GM21529 (cell line): ENCODE measurements around the gene ASS1.

Source experiments
- ATAC-seq: cut with Tn5 transposase; IDR thresholded peaks from one replicate; pipeline ENCODE4 v1.9.1; 2021; ENCODE audit not compliant: unreplicated experiment

ASS1 gene

DNA sequence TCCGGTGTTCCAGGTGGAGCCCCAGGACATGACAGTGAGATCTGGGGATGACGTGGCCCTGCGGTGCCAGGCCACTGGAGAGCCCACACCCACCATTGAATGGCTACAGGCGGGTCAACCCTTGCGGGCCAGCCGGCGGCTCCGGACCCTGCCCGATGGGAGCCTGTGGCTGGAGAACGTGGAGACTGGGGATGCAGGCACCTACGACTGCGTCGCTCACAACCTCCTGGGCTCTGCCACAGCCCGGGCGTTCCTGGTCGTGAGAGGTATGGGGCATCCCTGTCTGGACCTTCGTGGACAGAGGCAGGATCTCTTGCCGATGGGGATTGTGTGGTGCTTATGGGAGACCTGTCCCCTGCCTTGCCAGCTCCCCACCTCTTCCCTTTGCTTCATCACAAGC lies 26.0 kb upstream of the ASS1 start:
- ATAC-seq, result no peak

DNA sequence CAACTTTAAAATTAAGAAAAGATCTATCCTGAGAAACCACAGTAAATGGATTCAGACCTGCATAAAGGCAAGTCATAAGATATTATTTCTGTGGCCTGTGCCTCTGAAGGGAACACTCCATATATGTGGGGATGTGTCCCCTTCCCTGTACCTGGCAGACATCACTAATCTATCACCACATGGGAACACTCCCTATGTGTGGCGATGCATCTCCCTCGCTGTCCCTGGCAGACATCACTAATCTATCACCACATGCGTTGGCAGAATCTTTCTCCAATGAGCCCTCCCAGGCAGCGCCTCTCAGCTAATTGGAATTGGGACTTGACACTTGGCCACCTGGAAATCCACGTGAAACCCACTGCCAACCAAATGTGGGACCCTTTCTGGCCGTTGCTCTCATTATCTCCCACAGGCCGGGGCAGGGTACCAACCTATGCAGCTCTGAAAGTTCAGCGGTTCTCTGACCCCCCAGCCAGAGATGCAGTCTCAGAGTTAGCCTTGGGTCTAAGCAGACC lies 25.2 kb upstream of the ASS1 start:
- ATAC-seq, result no peak

DNA sequence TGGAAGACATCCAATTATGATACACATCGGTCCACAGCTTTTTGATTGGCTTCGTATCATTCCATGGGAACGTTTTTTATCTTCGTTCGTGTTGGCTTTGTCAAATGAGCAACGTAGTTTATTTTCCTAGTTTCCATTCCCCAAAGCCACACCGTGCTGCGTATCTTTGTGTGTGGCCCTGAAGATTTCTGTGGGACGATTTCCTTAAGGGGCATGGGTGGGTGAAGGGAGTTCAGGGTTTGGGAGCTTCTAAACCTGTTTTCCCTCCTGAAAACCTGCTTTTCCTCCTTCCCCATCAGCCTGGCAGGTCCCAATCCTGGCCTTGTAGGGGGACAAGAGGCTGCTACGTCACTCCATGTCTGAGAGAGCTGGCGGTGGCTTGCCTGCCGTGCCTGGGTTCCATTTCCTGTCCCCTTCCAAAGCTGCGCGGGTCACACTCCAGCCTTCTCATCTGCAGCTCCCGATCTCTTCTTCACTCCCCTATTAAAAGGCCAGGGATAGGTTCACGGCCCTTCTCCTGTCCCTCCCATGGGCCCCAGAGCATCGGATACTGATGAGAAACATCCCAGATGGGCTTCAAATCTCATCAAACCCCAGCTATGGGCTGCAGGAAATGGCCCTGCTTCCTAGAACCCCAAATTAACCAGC lies 23.5 kb upstream of the ASS1 start:
- ATAC-seq, result no peak

DNA sequence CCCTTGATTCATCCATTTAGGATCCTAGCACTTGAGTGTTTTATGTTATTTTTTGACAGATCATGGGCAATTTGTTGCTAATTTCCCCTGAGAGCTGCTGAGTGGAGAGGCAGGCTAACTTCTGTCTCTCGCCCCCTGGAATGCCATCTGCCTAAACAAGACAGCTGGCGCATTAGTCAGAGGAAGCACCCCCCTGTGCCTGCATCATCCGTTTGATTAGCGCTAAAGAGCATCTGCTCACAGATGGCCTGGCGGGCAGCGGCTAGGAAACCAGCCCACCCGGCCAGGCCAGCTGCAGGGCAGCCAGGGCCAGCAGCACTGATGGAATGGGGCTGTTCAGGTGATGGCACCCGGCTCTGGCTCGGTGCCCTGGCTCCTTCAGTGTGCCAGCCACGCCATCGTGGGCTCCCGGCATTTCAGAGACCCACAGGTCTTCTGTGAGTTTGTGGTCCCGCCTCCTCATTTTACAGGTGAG lies 22.9 kb upstream of the ASS1 start:
- no peak for ATAC-seq

DNA sequence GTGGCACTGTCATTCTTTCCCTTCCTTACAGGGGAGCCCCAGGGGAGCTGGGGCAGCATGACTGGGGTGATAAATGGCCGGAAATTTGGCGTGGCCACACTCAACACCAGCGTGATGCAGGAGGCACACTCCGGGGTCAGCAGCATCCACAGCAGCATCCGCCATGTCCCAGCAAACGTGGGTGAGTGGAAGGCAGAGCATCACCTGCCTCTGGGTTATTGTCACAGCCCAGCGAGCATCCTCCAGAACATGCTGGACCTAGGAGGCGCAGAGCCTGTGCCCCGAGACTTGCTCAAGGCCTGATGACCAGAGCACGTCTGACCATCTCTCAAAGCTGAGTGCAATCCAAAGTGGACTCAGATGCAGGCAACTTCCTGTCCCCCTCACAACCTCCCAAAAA lies 22.2 kb upstream of the ASS1 start:
- no peak for ATAC-seq

DNA sequence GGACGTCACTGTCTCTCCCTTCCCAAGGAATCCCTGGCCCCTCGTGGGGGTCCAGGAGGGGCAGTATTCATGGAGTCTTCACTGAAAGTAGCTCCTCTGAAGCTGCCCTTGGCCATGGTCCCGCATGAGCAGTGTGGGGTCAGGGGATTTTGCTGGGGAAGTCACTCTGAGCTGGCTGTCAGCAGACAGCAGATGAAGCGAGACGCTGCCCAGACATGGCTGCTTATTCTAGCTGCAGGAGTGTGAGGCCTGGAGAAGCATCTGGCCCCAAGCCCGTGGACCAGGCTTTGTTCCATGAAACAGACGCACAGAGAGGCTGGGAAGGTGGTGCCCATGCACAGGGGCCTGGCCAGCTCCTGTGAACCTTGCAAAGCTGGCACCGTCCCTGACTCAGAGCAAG lies 21.5 kb upstream of the ASS1 start:
- no peak for ATAC-seq

DNA sequence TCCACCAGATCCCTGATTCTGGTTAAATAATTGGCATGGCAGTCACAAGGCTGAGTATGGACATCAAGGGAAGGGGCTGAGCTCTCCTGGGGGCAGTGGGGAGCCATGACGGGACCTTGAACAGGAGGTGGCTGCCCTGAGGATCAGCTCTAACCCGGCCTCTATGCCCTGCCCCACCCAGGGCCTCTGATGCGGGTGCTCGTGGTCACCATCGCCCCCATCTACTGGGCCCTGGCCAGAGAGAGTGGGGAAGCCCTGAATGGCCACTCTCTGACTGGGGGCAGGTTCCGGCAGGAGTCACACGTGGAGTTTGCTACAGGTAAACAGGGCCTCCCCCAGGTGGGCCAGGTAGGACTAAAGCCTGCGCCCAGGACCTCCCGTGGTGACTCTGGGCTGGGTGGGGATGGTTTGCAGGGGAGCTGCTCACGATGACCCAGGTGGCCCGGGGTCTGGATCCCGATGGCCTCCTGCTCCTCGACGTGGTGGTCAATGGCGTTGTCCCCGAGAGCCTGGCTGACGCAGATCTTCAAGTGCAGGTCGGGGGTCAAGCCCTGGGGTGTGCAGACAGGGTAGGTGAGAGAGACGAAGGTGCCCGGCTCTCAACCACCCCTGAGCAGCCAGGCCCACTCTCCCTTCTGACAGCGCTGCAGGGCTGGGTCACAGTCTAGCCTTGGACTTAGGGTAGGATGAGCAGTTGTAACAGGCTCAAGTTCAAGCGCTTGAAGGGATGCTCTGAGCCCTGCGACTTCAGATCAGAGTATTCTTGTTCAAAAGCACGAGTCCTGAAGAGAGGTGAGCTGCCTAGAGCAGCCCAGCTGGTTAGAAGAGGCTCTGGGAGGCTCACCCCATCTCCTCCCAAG lies 19.9 kb upstream of the ASS1 start:
- ATAC-seq, result no peak

DNA sequence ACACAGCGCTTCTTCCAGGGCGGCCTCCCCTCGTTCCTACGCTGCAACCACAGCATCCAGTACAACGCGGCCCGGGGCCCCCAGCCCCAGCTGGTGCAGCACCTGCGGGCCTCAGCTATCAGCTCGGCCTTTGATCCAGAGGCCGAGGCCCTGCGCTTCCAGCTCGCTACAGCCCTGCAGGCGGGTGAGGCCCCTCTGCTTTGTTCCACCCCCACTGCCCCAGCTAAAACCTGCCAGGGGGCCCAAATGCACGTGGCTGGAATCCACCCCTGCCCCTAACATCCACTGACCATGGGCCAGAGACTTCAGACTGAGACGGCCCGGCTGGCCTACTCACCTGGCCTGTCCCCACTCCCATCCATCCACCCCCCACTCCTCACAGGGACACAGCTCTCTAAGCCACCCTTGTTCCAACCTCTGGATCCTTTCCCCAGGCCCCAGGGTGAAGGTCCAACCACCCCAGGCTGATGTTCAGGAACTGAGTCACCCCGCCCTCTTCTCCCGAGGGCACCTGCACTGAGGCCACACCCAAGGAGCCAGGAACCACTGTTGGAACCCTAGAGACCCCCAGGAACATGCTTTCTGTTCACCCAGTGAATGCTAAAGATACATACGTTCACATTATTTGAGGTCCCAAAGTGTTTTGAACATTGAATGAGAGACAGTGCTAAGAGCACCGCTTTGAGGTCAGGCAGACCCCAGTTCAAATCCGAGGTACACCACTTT lies 18.9 kb upstream of the ASS1 start:
- no peak for ATAC-seq

DNA sequence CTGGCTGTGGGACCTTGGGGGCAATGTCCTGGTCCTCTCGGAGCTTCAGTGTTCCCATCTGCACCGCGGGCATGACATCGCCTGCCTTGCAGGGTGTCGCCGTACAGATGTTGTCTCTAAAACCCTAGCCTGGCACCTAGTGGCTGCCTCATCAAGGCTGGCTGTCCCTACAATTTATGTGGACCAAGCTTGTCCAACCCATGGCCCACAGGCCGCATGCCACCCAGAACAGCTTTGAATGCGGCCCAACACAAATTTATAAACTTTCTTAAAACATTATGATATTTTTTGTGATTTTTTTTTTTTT lies 18.3 kb upstream of the ASS1 start:
- no peak for ATAC-seq

DNA sequence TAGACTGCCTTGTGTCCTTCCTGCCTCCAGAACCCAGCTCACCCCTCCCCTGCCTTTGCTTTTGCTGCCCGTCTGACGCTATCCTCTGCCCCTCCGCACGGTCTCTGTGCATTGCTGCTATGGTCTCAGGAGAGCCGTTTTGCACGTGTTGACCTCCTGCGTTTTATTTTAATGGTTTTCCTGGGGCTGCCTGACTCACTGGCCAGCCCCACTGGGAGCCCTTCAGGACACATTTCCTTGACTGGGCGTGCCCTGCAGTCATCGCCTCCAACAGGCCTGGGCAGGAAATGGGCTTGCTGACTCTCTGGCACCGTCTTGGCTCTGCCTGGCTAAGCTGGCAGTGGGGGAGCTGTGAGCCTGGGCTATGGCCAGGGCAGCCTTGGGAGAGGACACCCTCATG lies 17.9 kb upstream of the ASS1 start:
- no peak for ATAC-seq

DNA sequence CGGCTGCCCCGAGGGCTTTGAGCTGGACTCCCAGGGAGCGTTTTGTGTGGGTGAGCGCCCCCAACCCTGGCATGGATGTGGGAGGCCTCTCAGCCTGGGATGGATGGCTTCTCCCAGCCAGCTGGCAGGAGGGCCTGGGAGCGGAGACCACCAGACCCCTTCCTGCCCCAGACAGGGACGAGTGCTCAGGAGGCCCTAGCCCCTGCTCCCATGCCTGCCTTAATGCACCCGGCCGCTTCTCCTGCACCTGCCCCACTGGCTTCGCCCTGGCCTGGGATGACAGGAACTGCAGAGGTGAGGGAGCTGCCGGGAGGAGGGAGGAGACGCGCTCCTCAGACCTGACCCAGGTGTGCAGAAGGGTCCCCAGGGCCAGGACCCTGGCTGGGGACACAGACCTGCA lies 17.4 kb upstream of the ASS1 start:
- ATAC-seq, result no peak

DNA sequence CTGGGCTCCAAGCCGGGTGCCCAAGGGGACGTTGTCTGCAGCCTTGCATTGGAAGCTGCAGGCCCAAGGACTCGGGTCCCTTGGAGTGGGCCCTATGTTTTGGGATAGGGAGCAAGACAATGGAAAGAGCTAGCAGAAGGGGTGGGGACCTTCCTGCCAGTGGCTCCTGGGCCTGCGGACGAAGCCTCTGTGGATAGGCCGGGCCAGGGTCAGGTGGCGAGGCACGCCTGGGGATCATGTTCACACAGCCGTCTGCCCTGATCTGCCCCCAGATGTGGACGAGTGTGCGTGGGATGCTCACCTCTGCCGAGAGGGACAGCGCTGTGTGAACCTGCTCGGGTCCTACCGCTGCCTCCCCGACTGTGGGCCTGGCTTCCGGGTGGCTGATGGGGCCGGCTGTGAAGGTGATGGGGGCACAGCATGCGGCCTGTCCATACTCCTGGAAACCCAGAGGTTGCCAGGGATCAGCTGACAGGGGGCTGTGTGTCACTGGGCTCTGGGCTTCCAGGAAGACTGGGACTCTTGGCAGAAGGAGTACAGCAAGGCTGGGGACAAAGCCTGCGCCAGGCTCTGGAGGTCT lies 16.6 kb upstream of the ASS1 start:
- ATAC-seq, result no peak

DNA sequence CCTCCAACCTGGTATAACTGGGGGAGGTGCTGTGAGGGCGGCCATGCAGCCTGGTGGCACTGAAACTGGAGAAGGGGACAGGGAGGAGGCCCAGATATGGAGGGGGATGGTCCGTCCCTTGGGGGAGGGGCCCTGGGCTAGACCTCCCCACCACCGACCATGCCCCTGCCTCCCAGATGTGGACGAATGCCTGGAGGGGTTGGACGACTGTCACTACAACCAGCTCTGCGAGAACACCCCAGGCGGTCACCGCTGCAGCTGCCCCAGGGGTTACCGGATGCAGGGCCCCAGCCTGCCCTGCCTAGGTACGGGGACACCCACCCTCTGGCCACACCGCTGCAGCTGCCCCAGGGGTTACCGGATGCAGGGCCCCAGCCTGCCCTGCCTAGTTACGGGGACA lies 15.4 kb upstream of the ASS1 start:
- ATAC-seq, result no peak

DNA sequence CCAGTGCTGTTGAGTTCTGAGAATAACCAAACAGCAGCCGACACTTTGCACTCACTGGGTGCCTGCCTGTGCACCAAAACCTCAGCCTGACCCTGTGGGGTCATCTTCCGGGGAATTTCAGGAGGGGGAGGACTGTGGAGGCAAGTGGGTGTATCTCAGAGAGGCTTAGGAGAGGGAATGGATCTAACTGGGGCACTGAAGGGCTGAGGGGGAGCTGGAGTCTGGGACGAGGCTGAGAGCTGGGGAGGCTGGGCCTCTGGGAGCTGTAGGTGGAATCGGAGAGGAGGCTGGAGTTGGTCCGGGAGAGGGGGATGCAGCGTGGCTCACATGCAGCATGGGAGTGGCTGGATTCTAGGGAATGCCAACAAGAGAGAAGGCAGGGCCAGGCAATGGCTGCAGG lies 14.9 kb upstream of the ASS1 start:
- no peak for ATAC-seq

DNA sequence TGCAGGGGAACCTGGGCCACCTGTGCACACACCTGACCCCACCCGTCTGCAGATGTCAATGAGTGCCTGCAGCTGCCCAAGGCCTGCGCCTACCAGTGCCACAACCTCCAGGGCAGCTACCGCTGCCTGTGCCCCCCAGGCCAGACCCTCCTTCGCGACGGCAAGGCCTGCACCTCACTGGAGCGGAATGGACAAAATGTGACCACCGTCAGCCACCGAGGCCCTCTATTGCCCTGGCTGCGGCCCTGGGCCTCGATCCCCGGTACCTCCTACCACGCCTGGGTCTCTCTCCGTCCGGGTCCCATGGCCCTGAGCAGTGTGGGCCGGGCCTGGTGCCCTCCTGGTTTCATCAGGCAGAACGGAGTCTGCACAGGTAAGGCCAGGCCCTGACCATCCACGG lies 14.5 kb upstream of the ASS1 start:
- no peak for ATAC-seq

DNA sequence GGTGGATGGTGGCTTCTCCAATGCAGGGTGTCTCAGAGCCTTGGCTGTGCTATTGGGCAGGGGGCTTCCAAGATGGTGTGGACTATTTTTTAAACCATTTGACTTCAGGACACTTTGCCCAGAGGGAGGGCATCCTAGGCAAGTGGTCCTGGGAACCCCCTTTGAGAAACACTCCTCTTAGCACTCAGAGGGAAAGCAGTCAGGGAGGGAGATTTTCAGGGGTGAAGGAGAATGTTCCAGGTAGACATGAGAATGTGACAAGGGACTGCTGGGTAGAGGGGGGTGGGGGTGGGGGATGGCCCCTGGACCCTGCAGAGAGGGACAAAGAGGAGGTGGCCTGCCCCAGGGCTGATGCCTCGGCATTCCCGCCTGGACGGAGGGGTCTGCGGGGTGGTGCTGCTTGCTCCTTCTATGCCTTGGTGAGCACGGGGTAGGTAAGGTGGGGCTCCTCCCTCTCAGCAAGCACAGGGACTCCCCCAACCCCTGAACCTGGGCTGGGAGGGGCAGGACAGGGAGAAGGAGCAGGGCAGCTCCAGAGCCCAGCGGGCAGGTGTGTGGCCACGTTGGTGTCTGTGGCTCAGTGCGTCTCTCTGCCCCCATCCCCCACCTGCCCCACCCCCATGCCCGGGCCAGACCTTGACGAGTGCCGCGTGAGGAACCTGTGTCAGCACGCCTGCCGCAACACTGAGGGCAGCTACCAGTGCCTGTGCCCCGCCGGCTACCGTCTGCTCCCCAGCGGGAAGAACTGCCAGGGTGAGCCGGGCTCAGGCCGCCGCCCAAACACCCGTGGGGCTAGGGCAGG lies 13.8 kb upstream of the ASS1 start:
- ATAC-seq, result no peak

DNA sequence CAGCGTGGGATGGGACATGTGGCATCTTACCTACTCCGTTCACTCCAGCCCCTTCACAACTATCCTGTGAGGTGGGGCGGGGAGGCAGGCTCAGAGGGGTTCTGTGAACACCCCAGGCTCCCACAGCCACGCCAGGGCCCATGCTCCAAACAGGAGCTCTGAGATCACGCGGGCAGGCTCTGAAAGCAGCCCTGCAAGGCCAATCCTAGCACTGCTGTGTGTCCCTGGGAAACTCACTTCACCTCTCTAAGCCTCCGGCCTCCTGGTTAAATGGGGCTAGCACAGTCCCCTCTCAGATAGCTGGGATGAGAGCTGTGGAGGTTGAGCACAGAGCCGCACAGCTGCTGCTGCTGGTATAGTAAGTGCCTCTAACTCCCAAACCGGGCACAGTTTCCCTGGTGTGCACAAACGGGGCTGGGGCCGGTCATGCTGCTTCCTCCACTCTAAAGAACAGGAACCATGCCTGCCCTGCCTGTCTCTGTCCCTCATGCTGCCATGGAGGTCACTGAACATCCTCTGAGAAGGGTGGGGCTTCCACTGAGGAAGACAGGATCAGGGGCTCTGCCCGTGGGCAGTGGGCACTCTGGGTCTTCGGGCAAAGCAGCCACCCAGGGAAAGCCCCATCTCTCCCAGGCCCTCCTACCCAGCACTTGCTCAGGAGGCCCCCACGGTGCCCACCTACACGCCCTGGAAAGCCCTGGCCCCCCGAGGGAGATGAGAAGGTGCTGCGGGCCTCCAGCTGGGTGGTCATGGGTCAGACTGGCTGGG lies 13.0 kb upstream of the ASS1 start:
- no peak for ATAC-seq

DNA sequence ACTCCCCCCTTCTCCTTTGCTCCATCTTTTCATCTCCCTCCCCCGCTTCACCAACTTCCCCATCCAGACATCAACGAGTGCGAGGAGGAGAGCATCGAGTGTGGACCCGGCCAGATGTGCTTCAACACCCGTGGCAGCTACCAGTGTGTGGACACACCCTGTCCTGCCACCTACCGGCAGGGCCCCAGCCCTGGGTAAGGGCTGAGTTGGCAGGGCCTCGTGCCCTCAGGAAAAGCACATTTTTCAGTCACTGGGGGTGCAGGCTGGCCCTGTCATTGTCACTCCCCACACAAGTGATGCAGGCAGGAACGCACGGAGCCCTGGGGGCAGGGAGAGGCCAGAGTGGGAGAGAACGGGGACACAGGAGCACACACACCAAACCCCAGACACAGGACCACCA lies 12.4 kb upstream of the ASS1 start:
- ATAC-seq, result no peak

DNA sequence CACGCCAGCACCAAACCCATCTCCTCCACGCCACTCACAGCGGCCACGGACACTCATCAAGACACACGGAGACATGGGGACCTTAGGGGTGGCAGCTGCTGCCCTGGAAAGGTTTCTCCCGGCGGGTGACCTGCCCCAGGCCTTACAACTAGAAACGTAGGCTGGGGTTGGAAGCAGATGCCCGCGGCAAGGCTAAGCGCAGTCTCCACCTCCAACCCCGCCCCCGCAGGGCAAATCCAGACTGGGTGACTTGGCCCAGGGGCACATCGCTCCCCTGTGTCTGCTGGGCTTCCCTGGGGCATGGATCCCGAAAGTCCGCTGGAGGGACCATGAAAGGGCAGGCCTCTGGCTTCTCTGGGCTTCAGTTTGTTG lies 12.0 kb upstream of the ASS1 start:
- ATAC-seq, result no peak
